Astrocyte (in vitro differentiated cells and primary cell): ENCODE results near the gene ZFYVE19.

Experiments used
- CTCF ChIP-seq: IDR thresholded peaks from 2 replicates; pipeline ENCODE4 v1.5.1; 2011; ENCODE audit warnings: low read depth, mild to moderate bottlenecking, inconsistent platforms, low read length, moderate library complexity; ENCODE audit not compliant: insufficient read depth
- EZH2 ChIP-seq: IDR thresholded peaks from 2 replicates; pipeline ENCODE4 v1.6.1; 2012; ENCODE audit warnings: mild to moderate bottlenecking, low read length, inconsistent platforms; ENCODE audit not compliant: insufficient read depth

GRCh38 chr15:40830884-40831283, 24.0 kb downstream of the ZFYVE19 start:
- TF ChIP-seq CTCF (no peak), EZH2 (no peak)
